DND-41 (cell line): ENCODE measurements around the gene TRIM67.

Experiments used
- EZH2 ChIP-seq: IDR thresholded peaks from 3 replicates; pipeline ENCODE4 v1.6.1; 2012; ENCODE audit warnings: borderline replicate concordance, low read depth, mild to moderate bottlenecking, moderate library complexity, low read length, inconsistent platforms; ENCODE audit not compliant: severe bottlenecking
- TF ChIP-seq, protein P1 (sequence below): IDR thresholded peaks from 2 replicates; pipeline ENCODE4 v1.5.1; 2012; ENCODE audit warnings: borderline replicate concordance, low read length, moderate library complexity, mild to moderate bottlenecking; ENCODE audit not compliant: poor library complexity, severe bottlenecking; ENCODE audit errors: extremely low read depth

DNA sequence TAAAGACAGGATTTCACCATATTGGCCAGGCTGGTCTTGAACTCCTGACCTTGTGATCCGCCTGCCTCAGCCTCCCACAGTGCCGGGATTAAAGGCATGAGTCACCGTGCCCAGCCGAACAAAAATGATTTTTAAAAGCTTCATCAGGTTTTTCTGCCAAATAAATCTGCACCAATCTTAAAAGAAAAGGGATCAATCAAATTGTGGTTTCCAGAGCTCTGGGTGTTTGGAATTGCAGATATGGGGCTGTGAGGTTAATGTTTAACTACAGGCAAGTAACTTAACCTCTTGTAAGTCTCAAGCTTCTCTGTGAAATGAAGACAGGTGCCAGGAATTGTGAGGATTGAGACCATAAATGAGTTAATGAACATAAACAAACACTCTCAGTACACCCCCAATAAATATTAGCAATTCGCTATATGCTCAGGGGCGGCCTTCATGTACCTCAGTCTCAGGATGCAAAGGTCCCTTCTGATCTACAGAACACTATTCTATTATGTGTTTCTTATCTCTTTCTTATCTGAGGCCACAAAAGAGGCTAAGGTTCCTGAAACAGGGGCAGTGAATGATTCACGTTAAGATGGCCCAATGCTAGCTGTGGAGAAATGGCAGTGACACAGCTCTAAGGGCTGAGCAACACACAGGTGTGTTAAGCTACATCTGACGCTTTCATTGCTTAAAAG, 72.0 kb downstream of the TRIM67 start:
- TF ChIP-seq, protein P1, sequence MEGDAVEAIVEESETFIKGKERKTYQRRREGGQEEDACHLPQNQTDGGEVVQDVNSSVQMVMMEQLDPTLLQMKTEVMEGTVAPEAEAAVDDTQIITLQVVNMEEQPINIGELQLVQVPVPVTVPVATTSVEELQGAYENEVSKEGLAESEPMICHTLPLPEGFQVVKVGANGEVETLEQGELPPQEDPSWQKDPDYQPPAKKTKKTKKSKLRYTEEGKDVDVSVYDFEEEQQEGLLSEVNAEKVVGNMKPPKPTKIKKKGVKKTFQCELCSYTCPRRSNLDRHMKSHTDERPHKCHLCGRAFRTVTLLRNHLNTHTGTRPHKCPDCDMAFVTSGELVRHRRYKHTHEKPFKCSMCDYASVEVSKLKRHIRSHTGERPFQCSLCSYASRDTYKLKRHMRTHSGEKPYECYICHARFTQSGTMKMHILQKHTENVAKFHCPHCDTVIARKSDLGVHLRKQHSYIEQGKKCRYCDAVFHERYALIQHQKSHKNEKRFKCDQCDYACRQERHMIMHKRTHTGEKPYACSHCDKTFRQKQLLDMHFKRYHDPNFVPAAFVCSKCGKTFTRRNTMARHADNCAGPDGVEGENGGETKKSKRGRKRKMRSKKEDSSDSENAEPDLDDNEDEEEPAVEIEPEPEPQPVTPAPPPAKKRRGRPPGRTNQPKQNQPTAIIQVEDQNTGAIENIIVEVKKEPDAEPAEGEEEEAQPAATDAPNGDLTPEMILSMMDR = no peak
- no peak for TF ChIP-seq EZH2
